Gastrocnemius medialis (tissue), 4 donors: ENCODE data around the gene TMEM38B.

Experiments
- CTCF ChIP-seq, 5 experiments: fragments of 450-650 bp in 3 of 5; fragments of 200-600 bp in 2 of 5; sonication (generic) in 2 of 5; IDR thresholded peaks in 4 of 5; conservative IDR thresholded peaks in 1 of 5; 1 replicate in 4 of 5; 2 replicates in 1 of 5; pipeline ENCODE4 v1.5.1; 2016 to 2019; ENCODE audit warnings: antibody characterized with exemption in 5 of 5, mild to moderate bottlenecking in 3 of 5, moderate library complexity in 3 of 5
- POLR2A ChIP-seq, 2 donors: fragments of 450-650 bp; IDR thresholded peaks; one replicate each; pipeline ENCODE4 v1.6.1; 2017; ENCODE audit warnings: antibody characterized with exemption in 2 of 2, mild to moderate bottlenecking in 2 of 2, moderate library complexity in 2 of 2

- TF ChIP-seq CTCF (IDR thresholded peaks at IDR 0.05 in 4 of 5, conservative IDR thresholded peaks at IDR 0.05 in 1 of 5) (no peak), POLR2A (IDR thresholded peaks at IDR 0.05) (no peak)
Measured at GRCh38 chr9:105701145-105701544, 6.8 kb downstream of the TMEM38B start.
